Caco-2 (cell line): ENCODE results near the gene SARDH. TPM values are rescaled to one million over a fixed set of nuclear protein-coding genes. Genes with fewer than 3 reads are reported as not detected.

Experiments used
- BruUV-seq: library from RNA; stranded (reverse); fragments of 400-500 nt; replicated peaks from 2 replicates; lab custom pipeline; 2021; lab: Mats Ljungman, UMichigan
- CTCF ChIA-PET: fragments of 300-600 bp; sonication (Branson Sonifier 250); formaldehyde crosslinking; loops from one replicate; lab custom pipeline; 2022; ENCODE audit warnings: antibody characterized with exemption; lab: Charles Lee
- POLR2A ChIA-PET: fragments of 300-600 bp; sonication (Branson Sonifier 250); formaldehyde crosslinking; loops from one replicate; lab custom pipeline; 2022; ENCODE audit warnings: antibody characterized with exemption; lab: Charles Lee
- DNase-seq, 2 experiments: peaks; one replicate each; pipeline versions ENCODE4 v3.0.0 to v3.0.0-alpha.2; 2020 to 2022
- H3K27me3 ChIP-seq: replicated peaks from 2 replicates; pipeline ENCODE4 v1.6.0; 2011; ENCODE audit warnings: low read length; ENCODE audit not compliant: control insufficient read depth, insufficient read depth
- H3K36me3 ChIP-seq: 2 replicates; pipeline ENCODE4 v1.5.1; 2011; ENCODE audit warnings: low read length; ENCODE audit not compliant: control insufficient read depth, insufficient read depth
- H3K4me1 ChIP-seq: fragments of 250-450 bp; sonication (Bioruptor Pico); 2 replicates; pipeline ENCODE4 v1.5.1; 2020; ENCODE audit warnings: mild to moderate bottlenecking
- H3K4me3 ChIP-seq: 2 replicates; pipeline ENCODE4 v1.5.1; 2011; ENCODE audit warnings: low read depth, mild to moderate bottlenecking, control low read depth, low read length
- H3K9me3 ChIP-seq: fragments of 250-450 bp; sonication (Bioruptor Pico); 2 replicates; pipeline ENCODE4 v1.5.1; 2020; ENCODE audit warnings: mild to moderate bottlenecking, moderate library complexity
- H3K27ac Mint-ChIP-seq: one replicate; pipeline ENCODE4 v1.8.0; 2022; ENCODE audit warnings: mixed read lengths; ENCODE audit not compliant: unreplicated experiment
- H3K27me3 Mint-ChIP-seq: one replicate; pipeline ENCODE4 v1.8.0; 2022; ENCODE audit warnings: mixed read lengths; ENCODE audit not compliant: insufficient read depth, unreplicated experiment
- H3K36me3 Mint-ChIP-seq: one replicate; pipeline ENCODE4 v1.8.0; 2022; ENCODE audit warnings: mild to moderate bottlenecking, mixed read lengths; ENCODE audit not compliant: insufficient read depth, unreplicated experiment
- H3K4me1 Mint-ChIP-seq: one replicate; pipeline ENCODE4 v1.8.0; 2022; ENCODE audit warnings: low read depth, mixed read lengths; ENCODE audit not compliant: unreplicated experiment
- H3K4me3 Mint-ChIP-seq: one replicate; pipeline ENCODE4 v1.8.0; 2022; ENCODE audit warnings: mild to moderate bottlenecking, moderate library complexity, mixed read lengths; ENCODE audit not compliant: unreplicated experiment
- H3K9me3 Mint-ChIP-seq: one replicate; pipeline ENCODE4 v1.8.0; 2022; ENCODE audit warnings: mixed read lengths; ENCODE audit not compliant: unreplicated experiment
- intact Hi-C: fragments of 100-400 bp; cut with micrococcal nuclease; formaldehyde crosslinking; loops from one replicate; pipeline ENCODE4 v1.10.0; 2022; ENCODE audit not compliant: unreplicated experiment
- total RNA-seq: library from RNA; stranded (reverse); gene quantifications from 2 replicates; pipeline ENCODE4 v1.2.3, GENCODE V29; 2022
- TF ChIP-seq, protein P1 (sequence below), 2 experiments: fragments of 200-600 bp in 1 of 2; IDR thresholded peaks; 1 replicate in 1 of 2; 2 replicates in 1 of 2; pipeline versions ENCODE4 v1.5.1 to v1.8.0; 2011 to 2022; ENCODE audit warnings: antibody characterized with exemption in 1 of 2, control low read depth in 1 of 2, inconsistent platforms in 1 of 2, low read depth in 1 of 2, low read length in 1 of 2, mild to moderate bottlenecking in 1 of 2, moderate library complexity in 1 of 2; ENCODE audit not compliant: insufficient read depth in 1 of 2, severe bottlenecking in 1 of 2, unreplicated experiment in 1 of 2

Gene SARDH
- total RNA-seq, 1 experiment from 2014 or later: 0.36 TPM

DNA sequence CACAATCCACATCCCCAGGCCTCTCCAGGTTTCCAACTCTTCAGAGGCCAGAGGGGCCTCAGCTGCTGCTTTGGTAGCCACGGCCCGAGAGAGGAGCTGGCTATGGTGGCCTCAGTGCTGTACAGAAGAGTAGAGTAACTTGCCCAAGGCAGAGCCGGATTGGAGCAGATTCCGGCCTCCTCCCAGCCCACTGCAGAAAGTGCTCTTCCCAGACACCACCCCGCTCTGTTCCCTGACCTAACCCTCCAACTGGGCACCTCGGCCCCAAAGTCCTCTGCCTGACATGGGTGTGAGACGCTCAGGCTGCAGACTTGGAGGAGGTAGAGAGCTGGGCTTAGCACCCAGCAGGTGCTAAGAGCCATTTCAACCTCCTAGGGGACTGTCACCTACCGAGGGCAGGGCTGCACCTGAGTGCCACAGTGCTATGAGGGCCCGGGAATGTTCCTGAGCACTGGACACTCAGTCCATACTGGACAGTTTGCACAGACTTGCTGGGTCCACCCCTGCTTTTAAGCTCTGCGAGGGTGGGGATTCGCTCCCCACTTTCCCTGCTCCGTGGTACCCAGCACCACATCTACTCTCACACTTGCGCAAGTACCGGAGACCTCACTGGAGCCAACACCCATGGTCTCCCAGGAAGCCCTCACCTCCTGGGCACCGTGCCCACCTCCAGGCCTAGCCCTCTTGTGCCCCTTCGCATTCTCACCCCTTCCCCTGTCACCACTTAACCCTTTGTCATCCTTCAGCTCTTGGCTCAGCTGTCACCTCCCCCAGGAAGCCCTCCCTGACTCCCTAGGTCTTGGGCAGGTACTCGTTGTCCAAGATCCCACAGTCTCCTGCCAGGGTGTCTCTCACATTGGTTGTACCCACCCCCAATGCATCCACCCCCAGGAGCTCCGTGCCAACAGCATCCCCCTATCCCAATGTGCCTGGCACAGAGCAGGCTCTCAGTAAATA, 52.2 kb downstream of the SARDH start:
- Mint-ChIP-seq H3K9me3 (no peaks in the 10 kb centered on the region), H3K4me1 (peaks cover 22% of the 10 kb centered on the region), H3K36me3 (no peaks in the 10 kb centered on the region), H3K4me3 (no peak overlapping the region), H3K27ac (no peak overlapping the region), H3K27me3 (no peaks in the 10 kb centered on the region)
- intact Hi-C loops: no loop called here
- H3K27me3 ChIP-seq: no peaks in the 10 kb centered on the region
- BruUV-seq: no TSS peak
- no peaks in the 10 kb centered on the region for H3K9me3 ChIP-seq
- no peak overlapping the region for H3K4me3 ChIP-seq
- TF ChIP-seq, protein P1, sequence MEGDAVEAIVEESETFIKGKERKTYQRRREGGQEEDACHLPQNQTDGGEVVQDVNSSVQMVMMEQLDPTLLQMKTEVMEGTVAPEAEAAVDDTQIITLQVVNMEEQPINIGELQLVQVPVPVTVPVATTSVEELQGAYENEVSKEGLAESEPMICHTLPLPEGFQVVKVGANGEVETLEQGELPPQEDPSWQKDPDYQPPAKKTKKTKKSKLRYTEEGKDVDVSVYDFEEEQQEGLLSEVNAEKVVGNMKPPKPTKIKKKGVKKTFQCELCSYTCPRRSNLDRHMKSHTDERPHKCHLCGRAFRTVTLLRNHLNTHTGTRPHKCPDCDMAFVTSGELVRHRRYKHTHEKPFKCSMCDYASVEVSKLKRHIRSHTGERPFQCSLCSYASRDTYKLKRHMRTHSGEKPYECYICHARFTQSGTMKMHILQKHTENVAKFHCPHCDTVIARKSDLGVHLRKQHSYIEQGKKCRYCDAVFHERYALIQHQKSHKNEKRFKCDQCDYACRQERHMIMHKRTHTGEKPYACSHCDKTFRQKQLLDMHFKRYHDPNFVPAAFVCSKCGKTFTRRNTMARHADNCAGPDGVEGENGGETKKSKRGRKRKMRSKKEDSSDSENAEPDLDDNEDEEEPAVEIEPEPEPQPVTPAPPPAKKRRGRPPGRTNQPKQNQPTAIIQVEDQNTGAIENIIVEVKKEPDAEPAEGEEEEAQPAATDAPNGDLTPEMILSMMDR (IDR thresholded peaks at IDR 0.05; ENCODE audit: insufficient read depth in 1 of 2, low read depth in 1 of 2, low read length in 1 of 2, severe bottlenecking in 1 of 2, unreplicated experiment in 1 of 2): no peak
- DNase-seq: no peak
- H3K36me3 ChIP-seq: no peaks in the 10 kb centered on the region
- peaks cover 18% of the 10 kb centered on the region for H3K4me1 ChIP-seq
- CTCF ChIA-PET: no interaction called here
- POLR2A ChIA-PET: no interaction called here

DNA sequence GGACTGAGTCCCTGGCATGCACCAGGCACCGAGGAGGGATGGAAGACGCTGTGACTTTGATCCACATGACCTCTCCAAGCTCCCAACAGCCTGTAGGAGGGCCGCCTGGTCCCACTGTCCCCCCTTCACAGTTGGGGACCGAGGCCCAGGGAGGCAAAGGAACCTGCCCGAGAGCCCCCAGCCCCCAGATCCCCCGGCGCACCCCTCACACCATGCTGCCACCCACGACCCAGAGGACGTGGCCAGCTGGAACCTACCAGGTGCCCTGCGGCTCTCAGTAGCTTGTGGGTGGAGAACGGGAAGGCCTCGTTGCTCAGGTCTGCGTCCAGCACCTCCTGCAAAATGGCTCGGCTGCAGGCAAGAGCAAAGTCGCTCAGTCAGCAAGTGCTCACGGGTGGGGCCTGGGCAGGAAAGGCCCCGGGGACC, 53.2 kb downstream of the SARDH start:
- Mint-ChIP-seq H3K27ac (no peak overlapping the region), H3K4me1 (peaks cover 16% of the 10 kb centered on the region), H3K27me3 (no peaks in the 10 kb centered on the region), H3K4me3 (no peak overlapping the region), H3K9me3 (no peaks in the 10 kb centered on the region), H3K36me3 (no peaks in the 10 kb centered on the region)
- DNase-seq: no peak
- Histone ChIP-seq H3K4me3 (no peak overlapping the region), H3K4me1 (peaks cover 8% of the 10 kb centered on the region), H3K9me3 (no peaks in the 10 kb centered on the region), H3K36me3 (no peaks in the 10 kb centered on the region), H3K27me3 (no peaks in the 10 kb centered on the region)
- ChIA-PET CTCF (no interaction called here), POLR2A (no interaction called here)
- TF ChIP-seq, protein P1 (IDR thresholded peaks at IDR 0.05; ENCODE audit: insufficient read depth in 1 of 2, low read depth in 1 of 2, low read length in 1 of 2, severe bottlenecking in 1 of 2, unreplicated experiment in 1 of 2): no peak
- intact Hi-C loops: no loop called here
- no TSS peak for BruUV-seq

DNA sequence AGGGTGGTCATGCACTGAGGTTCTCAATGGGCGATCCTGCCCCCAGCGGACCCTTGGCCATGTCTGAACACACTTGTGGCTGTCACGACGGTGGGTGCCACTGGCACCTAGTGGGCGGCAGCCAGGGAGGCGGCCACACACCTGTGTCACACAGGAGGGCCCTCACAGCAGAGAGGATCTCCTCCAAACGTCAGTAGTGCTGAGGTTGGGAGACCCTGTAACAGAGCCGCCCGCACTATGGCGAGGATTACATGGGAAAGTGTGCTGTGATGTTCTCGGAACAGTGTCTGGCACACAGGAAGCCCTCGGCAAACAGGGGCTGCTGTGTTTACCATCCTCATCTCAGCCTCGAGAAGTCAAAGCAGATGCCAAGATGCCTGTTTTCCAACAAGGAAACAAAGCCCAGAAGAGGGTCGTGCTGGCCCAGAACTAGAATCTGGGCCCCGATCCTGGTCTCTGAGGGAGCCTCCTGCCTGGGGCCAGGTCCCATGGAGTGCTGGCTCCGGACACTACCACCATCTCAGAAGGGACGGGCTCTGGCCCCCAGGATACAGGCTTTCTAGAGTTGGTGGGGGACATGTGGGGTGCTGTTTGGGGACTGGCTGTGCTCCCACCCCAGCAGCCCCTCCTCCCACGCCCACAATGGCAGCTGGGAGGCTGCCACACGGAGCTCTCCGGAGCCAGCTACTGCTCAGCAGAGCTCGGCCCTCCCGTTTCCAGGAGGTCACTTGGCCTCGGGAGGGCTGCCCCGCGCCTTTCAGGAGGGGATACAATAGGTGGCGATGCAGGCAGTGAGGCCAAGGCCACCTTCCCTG, 53.8 kb downstream of the SARDH start:
- intact Hi-C loops: no loop called here
- ChIA-PET CTCF (no interaction called here), POLR2A (no interaction called here)
- Histone ChIP-seq H3K36me3 (no peaks in the 10 kb centered on the region), H3K4me1 (peaks cover 2% of the 10 kb centered on the region), H3K27me3 (no peaks in the 10 kb centered on the region), H3K9me3 (no peaks in the 10 kb centered on the region), H3K4me3 (no peak overlapping the region)
- no TSS peak for BruUV-seq
- Mint-ChIP-seq H3K9me3 (no peaks in the 10 kb centered on the region), H3K27me3 (no peaks in the 10 kb centered on the region), H3K36me3 (no peaks in the 10 kb centered on the region), H3K4me1 (peaks cover 14% of the 10 kb centered on the region), H3K4me3 (no peak overlapping the region), H3K27ac (no peak overlapping the region)
- TF ChIP-seq, protein P1 (IDR thresholded peaks at IDR 0.05; ENCODE audit: insufficient read depth in 1 of 2, low read depth in 1 of 2, low read length in 1 of 2, severe bottlenecking in 1 of 2, unreplicated experiment in 1 of 2): no peak
- no peak for DNase-seq
